ENCODE data around the gene TNNI2.

GRCh38 chr11:1829039-1829820 lies 9.6 kb upstream of the TNNI2 start:
- no peak for TF ChIP-seq CTCF (IDR thresholded peaks at IDR 0.05)
- TF ChIP-seq REST (IDR thresholded peaks at IDR 0.05; ENCODE audit: insufficient read depth in 1 of 2, low read depth in 2 of 2, low read length in 1 of 2) = no peak
- 0 out of 2 replicates have a peak, but pooled peaks have one; percentile 29 for TF ChIP-seq TCF7L2 (IDR thresholded peaks at IDR 0.05; ENCODE audit: low read depth, low read length)
- TF ChIP-seq POLR2AphosphoS5 (IDR thresholded peaks at IDR 0.05; ENCODE audit: low read depth, low read length) = peak; percentile 73; the same call in 1 of the 2 replicates
